Endodermal cell (in vitro differentiated cells): Measurements from ENCODE around the gene KIF5B. TPM values are rescaled to one million over a fixed set of nuclear protein-coding genes. Genes with fewer than 3 reads are reported as not detected.

Experiments used
- DNase-seq: peaks from one replicate; pipeline ENCODE4 v3.0.0-alpha.2; 2017
- H3K27ac ChIP-seq: 2 replicates; pipeline ENCODE4 v1.5.1; 2013; ENCODE audit warnings: mild to moderate bottlenecking, low read depth, low read length, moderate library complexity
- H3K27me3 ChIP-seq: 2 replicates; pipeline ENCODE4 v1.6.1; 2013; ENCODE audit warnings: mild to moderate bottlenecking, low read length, moderate library complexity; ENCODE audit not compliant: insufficient read depth, control insufficient read depth, poor library complexity, severe bottlenecking
- H3K36me3 ChIP-seq: 2 replicates; pipeline ENCODE4 v1.7.0; 2013; ENCODE audit warnings: mild to moderate bottlenecking, low read length, moderate library complexity; ENCODE audit not compliant: control insufficient read depth, insufficient read depth
- H3K4me1 ChIP-seq: one replicate; pipeline ENCODE4 v1.7.0; 2013; ENCODE audit warnings: low read length; ENCODE audit not compliant: control insufficient read depth, insufficient read depth
- H3K4me3 ChIP-seq: 2 replicates; pipeline ENCODE4 v1.5.1; 2013; ENCODE audit warnings: mild to moderate bottlenecking, low read length, moderate library complexity
- H3K9ac ChIP-seq: 2 replicates; pipeline ENCODE4 v1.6.1; 2013; ENCODE audit warnings: mild to moderate bottlenecking, low read length, moderate library complexity; ENCODE audit not compliant: poor library complexity, severe bottlenecking; ENCODE audit errors: extremely low read depth
- H3K9me3 ChIP-seq: 2 replicates; pipeline ENCODE4 v1.6.1; 2013; ENCODE audit warnings: mild to moderate bottlenecking, low read length, moderate library complexity; ENCODE audit not compliant: control insufficient read depth
- H3K27ac Mint-ChIP-seq: 2 replicates; pipeline ENCODE4 v1.8.0; 2020; ENCODE audit warnings: mixed read lengths
- H3K27me3 Mint-ChIP-seq: 2 replicates; pipeline ENCODE4 v1.8.0; 2021; ENCODE audit warnings: mild to moderate bottlenecking, mixed read lengths; ENCODE audit not compliant: insufficient read depth
- H3K36me3 Mint-ChIP-seq: 2 replicates; pipeline ENCODE4 v1.8.0; 2020; ENCODE audit warnings: low read depth, mixed read lengths
- H3K4me1 Mint-ChIP-seq: 2 replicates; pipeline ENCODE4 v1.8.0; 2020; ENCODE audit warnings: mixed read lengths
- H3K4me3 Mint-ChIP-seq: 2 replicates; pipeline ENCODE4 v1.8.0; 2020; ENCODE audit warnings: mild to moderate bottlenecking, moderate library complexity, mixed read lengths
- H3K9me3 Mint-ChIP-seq: 2 replicates; pipeline ENCODE4 v1.8.0; 2020; ENCODE audit warnings: mild to moderate bottlenecking, mixed read lengths
- WGBS, 2 experiments: methylation state at CpG; one replicate each; pipeline versions ENCODE4 v1.1.5 to v1.1.7; 2013; ENCODE audit warnings: missing lambda C conversion rate in 2 of 2, mixed read lengths in 1 of 2; ENCODE audit not compliant: insufficient coverage in 1 of 2, insufficient read length in 1 of 2; 5-methylcytosine and 5-hydroxymethylcytosine counted together
- total RNA-seq, 2 donors: library from RNA; stranded (reverse); fragmentation: NEBNext Ultra II Directional in 1 of 2; extraction: Animal tissue kit (Norgen Biotek cat#: 25700) in 1 of 2; gene quantifications; 2 replicates in 1 of 2; 3 replicates in 1 of 2; pipeline ENCODE4 v1.2.1, GENCODE V29; 2021
- TF ChIP-seq, protein P1 (sequence below): fragments of 200-600 bp; sonication (generic); conservative IDR thresholded peaks from 2 replicates; pipeline ENCODE4 v1.5.0; 2021; ENCODE audit warnings: antibody characterized with exemption, mild to moderate bottlenecking

Gene KIF5B
- total RNA-seq, 2 donors from 2014 or later = 90.8 to 104 TPM

DNA sequence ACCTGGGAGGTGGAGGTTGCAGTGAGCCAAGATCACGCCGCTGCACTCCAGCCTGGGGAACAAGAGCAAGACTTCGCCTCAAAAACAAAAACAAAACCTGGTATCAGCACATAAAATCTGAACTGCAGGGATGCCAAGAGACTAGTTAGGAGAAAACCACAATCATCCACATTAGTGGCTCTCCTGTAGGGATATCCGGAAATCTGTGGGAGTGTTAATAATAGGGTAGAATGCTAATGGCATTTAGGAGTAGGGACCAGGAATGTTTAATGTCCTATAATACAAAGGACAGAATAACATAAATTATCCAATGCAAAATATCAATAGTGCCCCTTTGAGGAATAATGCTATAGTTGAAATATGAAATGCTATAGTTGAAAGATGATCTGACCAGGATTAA, 24.3 kb downstream of the KIF5B start:
- no peaks in the 10 kb centered on the region for H3K27me3 Mint-ChIP-seq
- DNase-seq = no peak
- no peaks in the 10 kb centered on the region for H3K4me1 Mint-ChIP-seq
- no peak overlapping the region for H3K27ac ChIP-seq
- no peaks in the 10 kb centered on the region for H3K4me1 ChIP-seq
- 100% methylated on average over 2 to 3 of the region's 4 CpGs for WGBS, 2 experiments
- H3K27ac Mint-ChIP-seq = no peak overlapping the region
- no peak overlapping the region for H3K4me3 Mint-ChIP-seq
- TF ChIP-seq, protein P1, sequence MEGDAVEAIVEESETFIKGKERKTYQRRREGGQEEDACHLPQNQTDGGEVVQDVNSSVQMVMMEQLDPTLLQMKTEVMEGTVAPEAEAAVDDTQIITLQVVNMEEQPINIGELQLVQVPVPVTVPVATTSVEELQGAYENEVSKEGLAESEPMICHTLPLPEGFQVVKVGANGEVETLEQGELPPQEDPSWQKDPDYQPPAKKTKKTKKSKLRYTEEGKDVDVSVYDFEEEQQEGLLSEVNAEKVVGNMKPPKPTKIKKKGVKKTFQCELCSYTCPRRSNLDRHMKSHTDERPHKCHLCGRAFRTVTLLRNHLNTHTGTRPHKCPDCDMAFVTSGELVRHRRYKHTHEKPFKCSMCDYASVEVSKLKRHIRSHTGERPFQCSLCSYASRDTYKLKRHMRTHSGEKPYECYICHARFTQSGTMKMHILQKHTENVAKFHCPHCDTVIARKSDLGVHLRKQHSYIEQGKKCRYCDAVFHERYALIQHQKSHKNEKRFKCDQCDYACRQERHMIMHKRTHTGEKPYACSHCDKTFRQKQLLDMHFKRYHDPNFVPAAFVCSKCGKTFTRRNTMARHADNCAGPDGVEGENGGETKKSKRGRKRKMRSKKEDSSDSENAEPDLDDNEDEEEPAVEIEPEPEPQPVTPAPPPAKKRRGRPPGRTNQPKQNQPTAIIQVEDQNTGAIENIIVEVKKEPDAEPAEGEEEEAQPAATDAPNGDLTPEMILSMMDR = no peak
- H3K9me3 ChIP-seq = no peaks in the 10 kb centered on the region
- no peaks in the 10 kb centered on the region for H3K27me3 ChIP-seq
- H3K36me3 ChIP-seq = peaks cover 100% of the 10 kb centered on the region
- no peak overlapping the region for H3K4me3 ChIP-seq
- peaks cover 92% of the 10 kb centered on the region for H3K36me3 Mint-ChIP-seq
- no peak overlapping the region for H3K9ac ChIP-seq
- H3K9me3 Mint-ChIP-seq = no peaks in the 10 kb centered on the region

DNA sequence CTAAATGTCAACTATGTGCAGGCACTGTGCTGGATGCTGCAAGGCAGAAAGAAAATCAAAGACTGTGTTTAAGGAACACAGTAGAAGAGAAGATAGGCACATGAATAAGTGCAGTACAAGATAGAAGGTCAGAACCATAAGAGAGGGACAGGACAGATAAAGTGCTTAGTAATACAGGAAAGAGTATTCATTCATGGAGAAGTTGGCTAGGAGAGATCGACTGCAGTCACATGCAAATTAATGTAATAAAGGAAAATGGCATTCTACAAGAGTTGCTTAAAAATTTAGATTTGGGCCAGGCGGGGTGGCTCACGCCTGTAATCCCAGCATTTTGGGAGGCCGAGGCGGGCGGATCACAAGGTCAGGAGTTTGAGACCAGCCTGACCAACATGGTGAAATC, 24.8 kb downstream of the KIF5B start:
- Mint-ChIP-seq H3K27ac (no peak overlapping the region), H3K27me3 (no peaks in the 10 kb centered on the region)
- H3K36me3 ChIP-seq = peaks cover 100% of the 10 kb centered on the region

DNA sequence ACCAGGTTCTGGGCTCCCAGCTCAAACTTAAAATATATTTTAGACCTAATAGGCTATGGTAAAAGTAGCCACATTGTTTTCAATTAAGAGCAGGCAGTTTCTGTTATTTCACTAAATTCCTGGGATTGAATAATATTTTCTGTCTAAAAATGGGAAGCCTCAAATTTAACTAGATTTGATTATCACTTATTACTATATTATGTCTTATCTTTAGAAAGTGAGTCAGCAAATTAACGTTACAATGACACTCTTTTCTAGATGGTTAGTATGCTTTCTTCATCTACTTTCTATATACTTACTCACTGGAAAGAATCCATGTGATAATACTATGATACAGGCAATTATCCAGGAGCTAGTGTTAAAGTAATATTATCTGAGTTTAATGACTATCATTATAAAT, 27.5 kb downstream of the KIF5B start:
- no peaks in the 10 kb centered on the region for H3K4me1 ChIP-seq
- Mint-ChIP-seq H3K4me3 (no peak overlapping the region), H3K9me3 (no peaks in the 10 kb centered on the region), H3K36me3 (peaks cover 89% of the 10 kb centered on the region), H3K27ac (no peak overlapping the region), H3K27me3 (no peaks in the 10 kb centered on the region), H3K4me1 (no peaks in the 10 kb centered on the region)
- peaks cover 92% of the 10 kb centered on the region for H3K36me3 ChIP-seq
- TF ChIP-seq, protein P1 = no peak
- no peak overlapping the region for H3K27ac ChIP-seq
- no peaks in the 10 kb centered on the region for H3K27me3 ChIP-seq
- no peaks in the 10 kb centered on the region for H3K9me3 ChIP-seq
- no peak overlapping the region for H3K9ac ChIP-seq
- no peak overlapping the region for H3K4me3 ChIP-seq
- WGBS, 2 experiments = no CpG with 5 or more reads among the region's 1 CpG
- DNase-seq = no peak

More for the DNA sequence above, 24.8 kb downstream of the KIF5B start:
- H3K27ac ChIP-seq = no peak overlapping the region
- Mint-ChIP-seq H3K4me3 (no peak overlapping the region), H3K4me1 (no peaks in the 10 kb centered on the region), H3K36me3 (peaks cover 91% of the 10 kb centered on the region), H3K9me3 (no peaks in the 10 kb centered on the region)
- no peaks in the 10 kb centered on the region for H3K9me3 ChIP-seq
- H3K4me3 ChIP-seq = no peak overlapping the region
- no peaks in the 10 kb centered on the region for H3K27me3 ChIP-seq
- 89 to 90% methylated on average over 4 to 6 of the region's 6 CpGs for WGBS, 2 experiments
- H3K9ac ChIP-seq = no peak overlapping the region
- H3K4me1 ChIP-seq = no peaks in the 10 kb centered on the region
- no peak for DNase-seq
- TF ChIP-seq, protein P1 = no peak
